ENCODE measurements around the gene RASSF8.

DNA sequence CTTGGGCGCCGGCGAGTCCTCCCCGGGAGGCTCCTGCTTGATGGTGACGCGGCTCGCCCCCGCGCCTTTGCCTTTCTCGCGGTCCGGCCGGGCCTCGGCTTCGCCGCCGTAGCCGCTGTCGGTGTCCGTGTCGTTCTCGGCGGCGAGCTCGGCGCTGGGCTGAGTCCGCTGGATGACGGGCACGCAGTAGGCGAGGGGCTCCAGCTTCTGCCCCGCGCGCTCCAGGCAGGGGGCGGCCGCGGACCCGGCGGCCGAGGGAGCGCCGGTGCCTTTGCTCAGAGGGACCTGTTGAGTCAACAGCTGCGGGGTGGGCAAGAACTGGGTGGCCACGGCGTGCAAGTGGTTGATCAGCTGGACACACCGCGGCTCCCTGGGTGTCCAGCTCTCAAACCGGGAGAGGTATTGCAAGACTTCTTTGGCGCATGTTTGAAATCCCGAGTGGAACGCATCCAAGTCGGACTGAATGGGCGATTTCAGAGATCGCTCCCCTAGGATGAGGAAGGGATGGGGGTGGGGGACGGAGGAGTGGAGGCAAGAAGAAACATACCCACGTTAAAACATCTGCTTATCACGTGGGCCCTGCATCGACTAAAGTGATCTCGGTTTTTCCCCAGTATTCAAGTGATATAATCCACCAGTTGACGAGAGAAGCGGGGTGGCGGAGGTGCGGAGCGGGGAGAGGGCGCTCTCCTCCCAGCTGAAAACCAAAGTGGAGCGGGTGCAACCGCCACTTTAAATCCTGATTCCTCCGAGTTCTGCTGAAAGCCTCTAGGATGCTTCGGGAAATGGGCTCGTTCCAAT, 164.4 kb downstream of the RASSF8 start:
- TF ChIP-seq EZH2 (IDR thresholded peaks at IDR 0.05; ENCODE audit: borderline replicate concordance, low read depth, low read length, severe bottlenecking): peak; percentile 71
- peak in 1 of 2 donors; percentile 41 for TF ChIP-seq CTCF (IDR thresholded peaks at IDR 0.05; ENCODE audit: extremely low read depth in 1 of 2, insufficient read depth in 1 of 2, low read depth in 1 of 2, low read length in 2 of 2)
- no peak for TF ChIP-seq POLR2A (IDR thresholded peaks at IDR 0.05; ENCODE audit: low read depth, low read length)
- TF ChIP-seq JUN (IDR thresholded peaks at IDR 0.05; ENCODE audit: borderline replicate concordance, insufficient read depth, insufficient read length, low read depth): no peak
- TF ChIP-seq POLR2AphosphoS5 (IDR thresholded peaks at IDR 0.05; ENCODE audit: insufficient read depth, low read depth, low read length): no peak
- TF ChIP-seq MAX (IDR thresholded peaks at IDR 0.05; ENCODE audit: insufficient read depth, insufficient read length): no peak
- TF ChIP-seq FOS (IDR thresholded peaks at IDR 0.05; ENCODE audit: borderline replicate concordance, insufficient read depth, low read length): no peak
- no peak for TF ChIP-seq MYC (IDR thresholded peaks at IDR 0.05; ENCODE audit: low read depth, low read length)
- TF ChIP-seq GATA2 (IDR thresholded peaks at IDR 0.05; ENCODE audit: insufficient read depth, insufficient read length, low read depth, low read length): no peak

Data from endothelial cell of umbilical vein (primary cell).